EH (cell line): ENCODE measurements around the gene GRID1.
"Not testable (repeated sequence)": the region's sequence is repeated elsewhere in the genome, so short reads cannot be mapped to it uniquely, and the experiment has no call there.

ENCODE experiments used
- DNase-seq: peaks from one replicate; pipeline ENCODE4 v3.0.0-alpha.2; 2015; ENCODE audit warnings: low read depth

Gene GRID1

GRCh38 chr10:86105640-86106039, 261.0 kb downstream of the GRID1 start:
- DNase-seq = no peak

- no peak for DNase-seq
Observed at GRCh38 chr10:86105181-86105580, 261.4 kb downstream of the GRID1 start.

GRCh38 chr10:86104611-86105145, 261.9 kb downstream of the GRID1 start:
- DNase-seq = no peak

- no peak for DNase-seq
Observed at GRCh38 chr10:86104156-86104555, 262.4 kb downstream of the GRID1 start.

GRCh38 chr10:86103391-86104101, 263.0 kb downstream of the GRID1 start:
- no peak for DNase-seq

GRCh38 chr10:86102451-86102850, 264.1 kb downstream of the GRID1 start:
- DNase-seq = no peak

- DNase-seq = no peak
Observed at GRCh38 chr10:86102031-86102430, 264.6 kb downstream of the GRID1 start.

GRCh38 chr10:86100581-86101061, 266.0 kb downstream of the GRID1 start:
- DNase-seq = peak; percentile 22

GRCh38 chr10:86099542-86100334, 266.9 kb downstream of the GRID1 start:
- DNase-seq = no peak

GRCh38 chr10:86098187-86098881, 268.3 kb downstream of the GRID1 start:
- DNase-seq = no peak

GRCh38 chr10:86095061-86095460, 271.5 kb downstream of the GRID1 start:
- not testable (repeated sequence) for DNase-seq

- DNase-seq = not testable (repeated sequence)
Observed at GRCh38 chr10:86092311-86092710, 274.3 kb downstream of the GRID1 start.

GRCh38 chr10:86091216-86091615, 275.4 kb downstream of the GRID1 start:
- no peak for DNase-seq

- DNase-seq = no peak
Observed at GRCh38 chr10:86090807-86091206, 275.8 kb downstream of the GRID1 start.

- no peak for DNase-seq
Observed at GRCh38 chr10:86087716-86088115, 278.9 kb downstream of the GRID1 start.

- no peak for DNase-seq
Observed at GRCh38 chr10:86086418-86086817, 280.2 kb downstream of the GRID1 start.

GRCh38 chr10:86085686-86086085, 280.9 kb downstream of the GRID1 start:
- DNase-seq = no peak

- DNase-seq = no peak
Observed at GRCh38 chr10:86085136-86085535, 281.5 kb downstream of the GRID1 start.

- no peak for DNase-seq
Observed at GRCh38 chr10:86084585-86084984, 282.0 kb downstream of the GRID1 start.

GRCh38 chr10:86083664-86084175, 282.9 kb downstream of the GRID1 start:
- DNase-seq = no peak

- DNase-seq = no peak
Observed at GRCh38 chr10:86083206-86083605, 283.4 kb downstream of the GRID1 start.

- DNase-seq = no peak
Observed at GRCh38 chr10:86082556-86082955, 284.0 kb downstream of the GRID1 start.
